Measurements from ENCODE around the gene CATSPER3.

The CATSPER3 gene

DNA sequence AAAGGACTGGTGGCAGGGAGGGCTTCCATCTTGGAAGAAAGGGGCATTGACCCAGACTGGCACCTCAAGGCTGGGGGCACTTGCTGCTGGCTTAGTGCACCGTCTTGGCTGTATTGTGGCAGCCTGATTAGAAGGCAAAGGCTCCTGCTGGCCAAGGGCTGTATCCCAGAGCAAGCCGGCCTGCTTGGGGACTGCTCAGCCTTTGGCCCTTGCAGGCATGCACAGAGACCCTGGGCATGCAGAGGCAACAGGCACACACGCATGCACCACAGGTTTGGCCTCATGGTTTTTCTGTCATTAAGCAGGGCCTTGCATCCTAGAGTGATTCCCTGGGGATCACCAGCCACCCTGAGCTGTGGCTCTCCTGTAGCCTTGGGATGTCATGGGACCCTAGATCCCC is 37.4 kb downstream of the CATSPER3 start:
- DNase-seq = no peak
- no peaks in the 10 kb centered on the region for H3K27me3 ChIP-seq
- TF ChIP-seq, protein P1, sequence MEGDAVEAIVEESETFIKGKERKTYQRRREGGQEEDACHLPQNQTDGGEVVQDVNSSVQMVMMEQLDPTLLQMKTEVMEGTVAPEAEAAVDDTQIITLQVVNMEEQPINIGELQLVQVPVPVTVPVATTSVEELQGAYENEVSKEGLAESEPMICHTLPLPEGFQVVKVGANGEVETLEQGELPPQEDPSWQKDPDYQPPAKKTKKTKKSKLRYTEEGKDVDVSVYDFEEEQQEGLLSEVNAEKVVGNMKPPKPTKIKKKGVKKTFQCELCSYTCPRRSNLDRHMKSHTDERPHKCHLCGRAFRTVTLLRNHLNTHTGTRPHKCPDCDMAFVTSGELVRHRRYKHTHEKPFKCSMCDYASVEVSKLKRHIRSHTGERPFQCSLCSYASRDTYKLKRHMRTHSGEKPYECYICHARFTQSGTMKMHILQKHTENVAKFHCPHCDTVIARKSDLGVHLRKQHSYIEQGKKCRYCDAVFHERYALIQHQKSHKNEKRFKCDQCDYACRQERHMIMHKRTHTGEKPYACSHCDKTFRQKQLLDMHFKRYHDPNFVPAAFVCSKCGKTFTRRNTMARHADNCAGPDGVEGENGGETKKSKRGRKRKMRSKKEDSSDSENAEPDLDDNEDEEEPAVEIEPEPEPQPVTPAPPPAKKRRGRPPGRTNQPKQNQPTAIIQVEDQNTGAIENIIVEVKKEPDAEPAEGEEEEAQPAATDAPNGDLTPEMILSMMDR (IDR thresholded peaks at IDR 0.05; ENCODE audit: low read depth, low read length) = no peak
- H3K4me3 ChIP-seq (ENCODE audit: low read depth, low read length) = no peak overlapping the region
- no peaks in the 10 kb centered on the region for H3K4me1 ChIP-seq
- H3K9me3 ChIP-seq = no peaks in the 10 kb centered on the region
- no peaks in the 10 kb centered on the region for H3K36me3 ChIP-seq

DNA sequence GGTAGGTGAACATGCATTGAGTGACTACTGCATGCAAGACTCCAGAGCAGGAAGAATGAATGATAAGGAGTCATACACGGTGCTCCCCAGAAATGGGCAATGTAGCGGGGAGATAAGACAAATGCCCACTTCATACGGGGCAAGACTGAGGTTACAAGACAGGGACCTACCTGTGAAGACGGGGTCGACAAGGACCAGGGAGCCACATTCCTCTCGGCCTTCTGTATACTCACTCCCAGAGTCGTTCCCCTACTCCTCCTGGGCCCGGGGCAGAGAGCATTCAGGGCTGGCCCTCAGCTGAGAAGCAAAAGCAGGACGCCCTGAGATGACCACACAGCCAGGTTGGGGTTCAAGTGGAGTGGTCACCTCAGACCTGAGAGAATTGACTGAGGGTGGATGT is 39.6 kb downstream of the CATSPER3 start:
- no peak for DNase-seq
- Histone ChIP-seq H3K4me1 (no peaks in the 10 kb centered on the region), H3K9me3 (no peaks in the 10 kb centered on the region), H3K4me3 (ENCODE audit: low read depth, low read length) (no peak overlapping the region), H3K27me3 (no peaks in the 10 kb centered on the region), H3K36me3 (no peaks in the 10 kb centered on the region)
- TF ChIP-seq, protein P1 (IDR thresholded peaks at IDR 0.05; ENCODE audit: low read depth, low read length) = no peak

GRCh38 chr5:135007749-135008363 is 40.1 kb downstream of the CATSPER3 start:
- DNase-seq = no peak
- no peaks in the 10 kb centered on the region for H3K36me3 ChIP-seq
- TF ChIP-seq, protein P1 (IDR thresholded peaks at IDR 0.05; ENCODE audit: low read depth, low read length) = no peak
- H3K4me1 ChIP-seq = no peaks in the 10 kb centered on the region
- no peaks in the 10 kb centered on the region for H3K27me3 ChIP-seq
- H3K9me3 ChIP-seq = no peaks in the 10 kb centered on the region
- no peak overlapping the region for H3K4me3 ChIP-seq (ENCODE audit: low read depth, low read length)

GRCh38 chr5:135008556-135008955 is 40.8 kb downstream of the CATSPER3 start:
- Histone ChIP-seq H3K36me3 (no peaks in the 10 kb centered on the region), H3K27me3 (no peaks in the 10 kb centered on the region), H3K9me3 (no peaks in the 10 kb centered on the region), H3K4me3 (ENCODE audit: low read depth, low read length) (no peak overlapping the region), H3K4me1 (no peaks in the 10 kb centered on the region)
- TF ChIP-seq, protein P1 (IDR thresholded peaks at IDR 0.05; ENCODE audit: low read depth, low read length) = no peak
- no peak for DNase-seq

GRCh38 chr5:135008981-135009735 is 41.5 kb downstream of the CATSPER3 start:
- TF ChIP-seq, protein P1 (IDR thresholded peaks at IDR 0.05; ENCODE audit: low read depth, low read length) = no peak
- Histone ChIP-seq H3K36me3 (no peaks in the 10 kb centered on the region), H3K4me1 (no peaks in the 10 kb centered on the region), H3K27me3 (no peaks in the 10 kb centered on the region), H3K9me3 (no peaks in the 10 kb centered on the region), H3K4me3 (ENCODE audit: low read depth, low read length) (no peak overlapping the region)
- no peak for DNase-seq
